T-helper 22 cell (primary cell): Measurements from ENCODE around the gene HAT1.
"Not testable (repeated sequence)": the region's sequence is repeated elsewhere in the genome, so short reads cannot be mapped to it uniquely, and the experiment has no call there.

Source experiments
- DNase-seq: peaks from one replicate; pipeline ENCODE4 v3.0.0-alpha.2; 2020; ENCODE audit warnings: low read depth

Gene HAT1

GRCh38 chr2:171922230-171923022 lies at the start of gene HAT1:
TSS of gene HAT1 (plus strand) at chr2:171922461. CDS start at chr2:171922501, 40 bp downstream.
- DNase-seq: peak; percentile 92

DNA sequence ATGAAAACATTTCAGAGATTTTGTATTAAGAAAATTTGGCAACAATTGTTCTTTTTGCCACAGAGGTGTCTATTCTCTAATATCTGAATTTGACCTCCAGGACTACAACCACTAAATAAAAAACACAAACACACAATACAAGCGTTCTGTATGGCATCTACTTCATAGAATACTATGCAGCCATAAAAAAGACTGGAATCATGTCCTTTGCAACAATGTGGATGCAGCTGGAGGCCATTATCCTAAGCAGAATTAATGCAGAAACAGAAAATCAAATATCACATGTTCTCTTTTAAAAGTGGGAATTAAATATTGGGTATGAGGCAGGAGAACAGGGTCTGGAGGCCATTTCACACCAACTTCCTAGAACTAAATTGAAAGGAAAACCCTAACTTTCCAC lies 47.7 kb upstream of the HAT1 start:
- no peak for DNase-seq

GRCh38 chr2:171874963-171875362 lies 47.3 kb upstream of the HAT1 start:
- DNase-seq: no peak

DNA sequence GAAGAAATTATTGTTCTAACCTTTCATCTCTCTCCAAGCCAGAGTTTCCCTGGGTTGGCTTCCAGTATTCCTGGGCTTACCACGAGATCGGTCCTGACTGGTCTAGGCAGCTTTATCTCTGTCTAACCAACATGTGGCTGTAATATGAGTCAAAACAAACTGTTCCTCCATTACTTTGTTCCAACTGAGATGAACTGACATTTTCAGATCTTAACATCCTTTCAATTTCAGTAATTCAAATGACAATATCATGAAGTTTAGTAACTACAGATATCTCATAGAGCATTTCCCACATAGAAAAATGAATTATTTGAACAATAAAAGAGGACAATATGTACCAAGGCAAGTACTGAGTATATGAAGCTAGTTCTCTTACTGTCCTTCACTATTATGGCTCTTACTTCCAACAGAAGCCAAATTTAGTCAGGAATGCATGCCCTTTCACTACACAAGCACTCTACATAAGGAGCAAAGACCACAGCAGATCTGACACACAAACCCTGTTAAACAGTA lies 43.7 kb upstream of the HAT1 start:
- DNase-seq: no peak

- DNase-seq: no peak
These were observed 42.4 kb upstream of the HAT1 start for GRCh38 chr2:171879865-171880264.

GRCh38 chr2:171880774-171881173 lies 41.5 kb upstream of the HAT1 start:
- no peak for DNase-seq

DNA sequence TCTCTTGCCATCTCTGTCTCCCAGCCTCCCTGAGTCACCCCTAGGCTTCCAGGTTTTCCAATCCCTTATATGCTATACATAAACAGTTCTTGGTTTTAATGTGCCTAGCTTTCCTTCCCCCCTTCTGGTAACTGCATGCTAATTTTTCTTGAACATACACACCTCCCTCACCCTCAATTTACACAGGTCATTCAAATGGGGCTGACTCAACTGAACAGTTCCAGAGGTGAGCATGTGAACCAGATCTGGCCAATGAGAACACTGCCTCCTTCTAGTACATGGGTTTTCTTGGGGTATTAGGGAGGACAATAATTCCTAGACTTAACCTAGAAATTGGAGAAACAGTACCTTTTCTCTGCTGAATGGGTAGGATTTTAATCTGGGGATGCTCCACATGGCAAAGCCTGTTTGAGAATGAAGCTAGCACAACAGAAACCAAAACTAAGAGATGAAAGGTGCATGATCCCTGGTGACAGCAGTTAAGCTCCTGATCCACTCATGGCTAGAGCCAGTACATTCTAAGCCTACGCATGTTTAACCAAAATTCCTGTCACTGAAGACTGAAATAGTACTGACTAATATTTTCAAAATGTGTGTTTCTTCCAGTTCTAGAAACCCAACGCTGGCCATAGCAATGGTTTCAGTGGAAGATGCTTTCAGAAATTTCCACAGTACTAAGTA lies 40.0 kb upstream of the HAT1 start:
- DNase-seq: no peak

DNA sequence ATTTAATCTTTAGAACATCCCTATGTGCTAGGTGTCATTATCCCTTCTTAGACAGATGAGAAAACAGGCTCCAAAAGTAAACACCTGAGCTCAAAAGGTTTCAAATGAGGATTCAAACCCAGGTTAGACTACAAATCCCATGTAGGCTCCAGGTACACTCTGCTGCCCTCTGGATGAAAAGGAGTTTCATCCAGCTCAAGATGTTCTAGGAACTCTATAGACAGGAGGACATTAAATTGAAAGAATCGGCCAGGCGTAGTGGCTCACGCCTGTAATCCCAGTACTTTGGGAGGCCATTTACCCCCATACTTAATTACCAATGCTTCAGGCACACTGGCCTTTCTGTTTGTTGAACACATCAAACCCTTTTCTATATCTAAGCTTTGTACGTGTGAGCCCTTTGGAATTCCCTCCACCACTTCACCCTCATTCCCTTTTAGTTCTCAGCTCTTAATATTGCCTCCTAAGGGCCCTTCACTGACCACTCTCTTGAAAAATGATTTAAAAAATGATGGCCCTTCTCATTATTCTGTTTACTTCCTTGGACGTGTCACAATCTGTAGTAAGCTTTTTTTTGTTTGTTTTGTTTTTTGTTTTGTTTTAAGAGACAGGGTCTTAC lies 38.9 kb upstream of the HAT1 start:
- no peak for DNase-seq

DNA sequence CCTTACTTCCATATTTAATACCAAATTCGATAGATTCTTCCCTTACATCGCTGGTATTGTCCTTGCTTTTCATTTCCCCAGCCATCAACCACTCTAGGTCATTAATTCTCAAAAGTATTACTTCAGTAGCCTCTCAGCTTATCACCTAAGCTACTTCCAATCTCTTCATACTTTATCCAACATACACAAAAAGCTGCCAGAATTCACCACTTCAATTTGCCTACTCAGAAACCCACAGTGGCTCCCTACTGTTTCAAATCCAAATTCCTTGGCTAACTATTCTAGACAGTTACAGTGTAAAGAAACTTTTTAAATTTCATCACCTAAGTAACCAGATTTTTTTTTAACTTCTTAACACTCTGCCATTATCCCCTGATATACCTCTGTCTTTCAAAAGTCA lies 32.9 kb upstream of the HAT1 start:
- DNase-seq: no peak

DNA sequence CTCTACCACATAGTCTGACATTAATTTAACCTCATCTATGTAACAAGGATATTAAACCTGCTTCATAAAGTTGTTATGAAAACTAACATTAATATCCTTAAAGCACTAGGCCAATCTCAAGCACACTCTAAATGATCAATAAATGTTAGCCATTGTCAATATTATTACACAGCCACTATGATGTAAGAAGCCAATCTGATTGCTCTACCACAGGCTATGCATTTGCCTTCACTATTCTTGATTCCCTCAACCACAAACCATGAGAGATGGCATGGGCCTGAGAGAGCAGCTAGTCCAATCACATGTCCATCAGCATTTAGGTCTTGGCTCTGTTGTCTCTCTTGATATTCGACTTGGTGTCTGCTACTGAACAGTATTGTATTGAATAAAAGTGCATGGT lies 32.5 kb upstream of the HAT1 start:
- DNase-seq: no peak

- no peak for DNase-seq
These were observed 29.0 kb upstream of the HAT1 start for GRCh38 chr2:171893196-171893823.

DNA sequence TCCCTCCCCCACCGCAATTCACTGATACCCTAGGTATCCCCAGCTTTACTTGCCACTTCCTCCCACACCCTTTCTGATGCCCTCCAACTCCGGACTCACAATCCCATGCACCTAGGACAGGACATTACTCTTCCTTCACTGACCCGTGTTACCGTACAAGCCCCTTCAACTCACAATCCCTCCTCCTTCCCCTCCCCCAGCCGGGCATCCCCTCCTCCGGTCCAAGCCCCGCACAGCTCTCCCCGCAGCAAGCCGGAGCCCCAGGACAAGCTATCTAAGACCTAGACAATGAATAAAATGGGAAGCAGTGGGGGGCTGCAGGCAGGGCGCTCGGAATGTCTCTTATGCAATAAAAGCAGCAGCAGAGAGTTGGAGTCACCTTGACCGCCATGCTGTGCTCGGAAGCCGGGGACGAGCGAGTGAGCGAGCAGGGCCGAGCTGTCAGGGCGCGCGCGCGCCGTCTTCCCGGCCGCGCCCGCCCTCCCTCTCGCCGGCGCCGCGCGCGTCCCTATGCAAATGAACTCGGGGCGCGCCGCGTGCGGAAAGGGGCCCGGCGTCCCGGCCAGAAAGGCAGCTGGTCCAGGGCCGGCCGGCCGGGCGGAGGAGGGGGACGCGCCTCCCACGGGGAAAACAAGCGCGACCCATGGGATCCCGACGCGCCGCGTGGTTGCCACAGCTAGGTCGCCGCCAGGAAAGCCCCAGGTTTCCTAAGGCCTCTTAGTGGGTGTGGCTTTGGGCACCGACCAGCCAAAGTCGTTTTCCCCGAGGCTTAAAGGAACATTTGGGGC lies 28.2 kb upstream of the HAT1 start, which contains the start of gene SLC25A12:
Gene SLC25A12, minus strand, starts transcription at position 421 of the 788 bp plus-strand sequence. Its CDS starts 30 bp downstream, at position 391.
- DNase-seq: peak; percentile 39

GRCh38 chr2:171894612-171894947 lies 27.7 kb upstream of the HAT1 start:
- DNase-seq: no peak

GRCh38 chr2:171895786-171896185 lies 26.5 kb upstream of the HAT1 start:
- no peak for DNase-seq

- DNase-seq: not testable (repeated sequence)
These were observed 22.5 kb upstream of the HAT1 start for GRCh38 chr2:171899623-171900282.

GRCh38 chr2:171902840-171903420 lies 19.3 kb upstream of the HAT1 start:
- DNase-seq: no peak

GRCh38 chr2:171908235-171908634 lies 14.0 kb upstream of the HAT1 start:
- DNase-seq: no peak

DNA sequence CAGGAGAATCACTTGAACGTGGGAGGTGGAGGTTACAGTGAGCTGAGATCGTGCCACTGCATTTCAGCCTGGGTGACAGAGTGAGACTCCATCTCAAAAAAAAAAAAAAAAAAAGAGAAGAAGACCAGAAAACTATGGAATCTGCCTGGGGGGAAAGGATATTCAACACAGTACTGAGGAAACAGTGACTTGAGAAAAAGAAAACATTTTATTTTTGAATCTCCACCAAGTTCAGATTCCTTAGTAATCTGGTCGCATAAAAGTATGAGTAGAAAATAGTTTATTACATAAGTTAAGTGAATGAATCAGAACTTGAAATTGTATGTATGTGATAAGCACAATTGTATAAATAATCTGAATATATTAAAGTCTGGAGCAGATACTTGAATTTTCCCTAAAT lies 13.0 kb upstream of the HAT1 start:
- DNase-seq: no peak

DNA sequence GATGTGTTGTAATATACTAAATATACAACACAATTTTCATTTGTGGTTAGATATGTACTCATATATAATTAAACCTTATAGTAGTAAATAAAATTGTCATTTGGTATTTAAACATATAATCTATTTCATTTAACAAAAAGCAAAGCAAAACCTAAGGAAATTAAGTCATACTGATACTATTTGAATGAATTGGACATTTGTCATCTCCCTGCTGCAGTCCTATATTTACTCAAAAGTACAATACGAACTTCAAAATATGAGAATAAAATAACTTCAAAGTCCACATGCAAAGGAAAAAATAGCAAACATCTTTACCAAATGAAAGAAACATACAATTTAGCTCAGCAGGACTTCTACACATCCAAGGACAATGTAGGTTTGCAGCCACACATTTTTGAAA lies 11.8 kb upstream of the HAT1 start:
- DNase-seq: no peak

GRCh38 chr2:171913517-171913916 lies 8.7 kb upstream of the HAT1 start:
- no peak for DNase-seq

DNA sequence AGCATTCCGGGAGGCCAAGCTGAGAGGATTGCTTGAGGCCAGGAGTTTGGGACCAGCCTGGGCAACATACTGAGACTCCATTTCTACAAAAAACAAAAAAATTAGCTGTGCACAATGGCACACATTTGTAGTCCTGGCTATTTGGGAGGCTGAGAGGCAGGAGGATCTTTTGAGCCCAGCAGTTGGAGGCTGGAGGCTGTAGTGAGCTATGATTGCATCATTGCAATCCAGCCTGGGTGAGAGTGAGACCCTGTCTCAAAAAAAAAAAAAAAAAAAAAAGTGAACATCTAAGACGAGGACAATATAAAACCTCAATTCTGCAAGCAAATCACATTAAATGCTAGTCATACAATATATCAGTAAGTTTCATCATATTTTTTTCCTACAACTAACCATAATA lies 2.8 kb upstream of the HAT1 start:
- no peak for DNase-seq
